Common myeloid progenitor, CD34-positive (primary cell): Measurements from ENCODE around the gene LUC7L.
"Not testable (repeated sequence)": the region's sequence is repeated elsewhere in the genome, so short reads cannot be mapped to it uniquely, and the experiment has no call there.

Experiments used
- CTCF ChIA-PET: fragments of 350-600 bp; sonication (Branson Sonifier 250); formaldehyde crosslinking; loops from one replicate; lab custom pipeline; 2021; ENCODE audit warnings: antibody characterized with exemption; lab: Charles Lee
- POLR2A ChIA-PET: fragments of 350-600 bp; sonication (Branson Sonifier 250); formaldehyde crosslinking; loops from one replicate; lab custom pipeline; 2021; ENCODE audit warnings: antibody characterized with exemption; lab: Charles Lee
- DNase-seq, 3 donors: peaks; one replicate each; pipeline versions ENCODE4 v3.0.0 to v3.0.0-alpha.2; 2013
- H3K27ac ChIP-seq, 2 experiments: 1 replicate in 1 of 2; 2 replicates in 1 of 2; pipeline ENCODE4 v1.7.0; 2013; ENCODE audit warnings: inconsistent platforms in 2 of 2, low read length in 2 of 2, mild to moderate bottlenecking in 2 of 2, low read depth in 1 of 2, moderate library complexity in 1 of 2; ENCODE audit not compliant: severe bottlenecking in 2 of 2, insufficient read depth in 1 of 2, poor library complexity in 1 of 2
- H3K27me3 ChIP-seq, 5 experiments: replicated peaks in 2 of 5; 1 replicate in 3 of 5; 2 replicates in 2 of 5; pipeline versions ENCODE4 v1.6.1 to v1.7.0; 2013; ENCODE audit warnings: low read length in 4 of 5, mild to moderate bottlenecking in 2 of 5, moderate library complexity in 2 of 5, inconsistent platforms in 1 of 5; ENCODE audit not compliant: insufficient read depth in 5 of 5, control insufficient read depth in 4 of 5
- H3K36me3 ChIP-seq, 4 experiments: 1 replicate in 2 of 4; 2 replicates in 2 of 4; pipeline versions ENCODE4 v1.6.1 to v1.7.0; 2013; ENCODE audit warnings: low read length in 3 of 4, control low read depth in 1 of 4, mild to moderate bottlenecking in 1 of 4; ENCODE audit not compliant: control insufficient read depth in 4 of 4, insufficient read depth in 4 of 4
- H3K4me1 ChIP-seq, 4 experiments: 1 replicate in 3 of 4; 2 replicates in 1 of 4; pipeline versions ENCODE4 v1.6.1 to v1.7.1; 2013; ENCODE audit warnings: low read length in 3 of 4, mild to moderate bottlenecking in 3 of 4, control low read depth in 1 of 4, inconsistent platforms in 1 of 4, moderate library complexity in 1 of 4; ENCODE audit not compliant: control insufficient read depth in 4 of 4, insufficient read depth in 4 of 4; ENCODE audit errors: control extremely low read depth in 1 of 4
- H3K4me3 ChIP-seq, 7 experiments: 1 replicate in 4 of 7; 2 replicates in 3 of 7; pipeline versions ENCODE4 v1.5.1 to v1.7.0; 2013; ENCODE audit warnings: mild to moderate bottlenecking in 7 of 7, low read length in 6 of 7, moderate library complexity in 6 of 7, inconsistent platforms in 2 of 7, low read depth in 2 of 7, control low read depth in 1 of 7; ENCODE audit not compliant: insufficient read depth in 4 of 7, control insufficient read depth in 1 of 7; ENCODE audit errors: extremely low read depth in 1 of 7
- H3K9me3 ChIP-seq, 5 experiments: 1 replicate in 4 of 5; 2 replicates in 1 of 5; pipeline versions ENCODE4 v1.6.1 to v1.7.1; 2013; ENCODE audit warnings: low read length in 4 of 5, mild to moderate bottlenecking in 2 of 5, inconsistent platforms in 1 of 5, low read depth in 1 of 5, moderate library complexity in 1 of 5; ENCODE audit not compliant: control insufficient read depth in 4 of 5, insufficient read depth in 2 of 5; ENCODE audit errors: control extremely low read depth in 1 of 5
- WGBS: methylation state at CpG from one replicate; pipeline ENCODE4 v1.1.5; 2013; ENCODE audit not compliant: insufficient coverage; 5-methylcytosine and 5-hydroxymethylcytosine counted together

Gene LUC7L

DNA sequence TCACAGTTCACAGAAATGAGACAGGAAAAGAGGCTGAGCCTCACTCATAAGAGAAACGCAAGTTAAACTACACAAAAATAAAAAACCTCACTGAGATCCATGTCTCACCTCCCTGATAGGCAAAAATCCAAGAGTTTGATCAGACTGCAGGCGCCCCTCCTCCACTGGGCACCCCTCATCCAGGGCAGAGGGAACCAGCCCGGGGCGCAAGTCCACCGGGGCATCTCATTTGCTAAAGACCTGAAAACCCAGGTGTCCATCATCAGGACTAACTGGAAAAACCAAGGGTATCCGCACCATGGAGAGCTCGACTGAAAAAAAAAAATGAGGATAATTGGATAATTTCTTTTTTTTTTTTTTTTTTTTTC is 74.2 kb downstream of the LUC7L start:
- Histone ChIP-seq H3K4me3 (peak overlapping the region in 4 of 7 experiments; percentile 41 to 72 (median 65)), H3K9me3 (no peaks in the 10 kb centered on the region), H3K27ac (no peak overlapping the region), H3K4me1 (peaks cover 0 to 11% (median 9%) of the 10 kb centered on the region in 4 experiments), H3K27me3 (peaks cover 4 to 57% (median 19%) of the 10 kb centered on the region in 5 experiments), H3K36me3 (no peaks in the 10 kb centered on the region)
- DNase-seq, result no peak
- POLR2A ChIA-PET, result no interaction called here
- 33% methylated on average over 2 of the region's 7 CpGs for WGBS
- CTCF ChIA-PET, result interaction anchor here (1.0 kb wide), 1 partner anchor 14 kb away, joined by 3 read pairs; no protein-coding TSS in a partner anchor

GRCh38 chr16:154217-155030 is 74.8 kb downstream of the LUC7L start:
- peaks cover 0 to 11% (median 9%) of the 10 kb centered on the region in 4 experiments for H3K4me1 ChIP-seq
- POLR2A ChIA-PET, result no interaction called here
- H3K27me3 ChIP-seq, result peaks cover 4 to 55% (median 22%) of the 10 kb centered on the region in 5 experiments
- no peaks in the 10 kb centered on the region for H3K36me3 ChIP-seq
- WGBS, result under 1% methylated on average over 40 of the region's 59 CpGs
- peak overlapping the region in 1 of 2 experiments; percentile 14 for H3K27ac ChIP-seq
- H3K9me3 ChIP-seq, result no peaks in the 10 kb centered on the region
- peak in 2 of 3 donors; percentile 50 to 61 for DNase-seq
- CTCF ChIA-PET, result no interaction called here
- H3K4me3 ChIP-seq, result peak overlapping the region; percentile 6 to 72 (median 55)

DNA sequence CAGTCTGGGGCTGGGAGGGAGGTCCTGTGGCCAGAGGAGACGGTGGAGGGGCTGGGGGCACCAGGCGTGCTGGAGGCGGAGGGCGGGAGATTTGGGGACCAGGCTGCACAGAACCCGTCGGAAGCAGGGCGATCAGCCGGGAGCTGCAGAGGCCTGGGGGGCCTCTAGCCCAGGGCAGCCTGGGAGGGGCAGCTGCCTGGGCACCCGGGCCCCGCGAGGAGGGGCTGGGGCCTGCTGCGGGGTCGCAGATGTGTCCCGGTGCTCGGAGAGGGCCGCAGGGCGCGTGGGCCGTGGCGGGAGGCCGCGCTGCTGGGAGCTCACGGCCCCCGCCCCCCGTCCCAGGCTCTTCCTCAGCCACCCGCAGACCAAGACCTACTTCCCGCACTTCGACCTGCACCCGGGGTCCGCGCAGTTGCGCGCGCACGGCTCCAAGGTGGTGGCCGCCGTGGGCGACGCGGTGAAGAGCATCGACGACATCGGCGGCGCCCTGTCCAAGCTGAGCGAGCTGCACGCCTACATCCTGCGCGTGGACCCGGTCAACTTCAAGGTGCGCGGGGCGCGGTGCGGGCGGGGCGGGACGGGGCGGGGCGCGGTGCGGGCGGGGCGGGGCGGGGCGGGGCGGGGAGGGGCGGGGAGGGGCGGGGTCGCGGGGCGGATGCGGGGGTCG is 75.6 kb downstream of the LUC7L start:
- H3K36me3 ChIP-seq, result not testable (repeated sequence)

DNA sequence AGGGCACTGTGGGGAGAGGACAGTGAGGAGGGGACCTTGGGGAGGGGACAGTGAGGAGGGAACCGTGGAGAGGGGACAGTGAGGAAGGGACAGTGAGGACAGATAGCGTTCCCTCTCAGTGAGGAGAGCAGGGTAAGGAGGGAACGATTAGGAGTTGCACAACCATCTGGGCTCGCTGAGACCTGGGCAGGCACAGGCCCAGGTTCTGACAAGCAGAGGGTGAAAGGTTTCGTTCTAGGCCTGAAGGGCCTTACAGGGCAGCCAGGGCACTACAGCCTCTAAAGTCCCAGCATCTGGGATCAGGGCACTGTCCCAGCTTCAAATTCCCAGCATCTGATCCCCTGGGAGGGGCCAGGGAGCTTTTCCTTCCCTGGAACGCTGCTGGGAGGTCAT is 76.1 kb downstream of the LUC7L start:
- H3K4me1 ChIP-seq, result peaks cover 0 to 11% (median 9%) of the 10 kb centered on the region in 4 experiments
- 67% methylated on average over 1 of the region's 6 CpGs for WGBS
- H3K4me3 ChIP-seq, H3K27ac ChIP-seq, H3K9me3 ChIP-seq, H3K36me3 ChIP-seq, DNase-seq, CTCF ChIA-PET, POLR2A ChIA-PET: not testable (repeated sequence)
- peaks cover 2 to 54% (median 27%) of the 10 kb centered on the region in 5 experiments for H3K27me3 ChIP-seq

More for the DNA sequence above, 75.6 kb downstream of the LUC7L start:
- no CpG with 5 or more reads among the region's 74 CpGs for WGBS
- H3K27ac ChIP-seq, DNase-seq, H3K4me3 ChIP-seq, POLR2A ChIA-PET, H3K9me3 ChIP-seq, CTCF ChIA-PET: not testable (repeated sequence)
- Histone ChIP-seq H3K4me1 (peaks cover 0 to 11% (median 9%) of the 10 kb centered on the region in 4 experiments), H3K27me3 (peaks cover 4 to 57% (median 25%) of the 10 kb centered on the region in 5 experiments)

DNA sequence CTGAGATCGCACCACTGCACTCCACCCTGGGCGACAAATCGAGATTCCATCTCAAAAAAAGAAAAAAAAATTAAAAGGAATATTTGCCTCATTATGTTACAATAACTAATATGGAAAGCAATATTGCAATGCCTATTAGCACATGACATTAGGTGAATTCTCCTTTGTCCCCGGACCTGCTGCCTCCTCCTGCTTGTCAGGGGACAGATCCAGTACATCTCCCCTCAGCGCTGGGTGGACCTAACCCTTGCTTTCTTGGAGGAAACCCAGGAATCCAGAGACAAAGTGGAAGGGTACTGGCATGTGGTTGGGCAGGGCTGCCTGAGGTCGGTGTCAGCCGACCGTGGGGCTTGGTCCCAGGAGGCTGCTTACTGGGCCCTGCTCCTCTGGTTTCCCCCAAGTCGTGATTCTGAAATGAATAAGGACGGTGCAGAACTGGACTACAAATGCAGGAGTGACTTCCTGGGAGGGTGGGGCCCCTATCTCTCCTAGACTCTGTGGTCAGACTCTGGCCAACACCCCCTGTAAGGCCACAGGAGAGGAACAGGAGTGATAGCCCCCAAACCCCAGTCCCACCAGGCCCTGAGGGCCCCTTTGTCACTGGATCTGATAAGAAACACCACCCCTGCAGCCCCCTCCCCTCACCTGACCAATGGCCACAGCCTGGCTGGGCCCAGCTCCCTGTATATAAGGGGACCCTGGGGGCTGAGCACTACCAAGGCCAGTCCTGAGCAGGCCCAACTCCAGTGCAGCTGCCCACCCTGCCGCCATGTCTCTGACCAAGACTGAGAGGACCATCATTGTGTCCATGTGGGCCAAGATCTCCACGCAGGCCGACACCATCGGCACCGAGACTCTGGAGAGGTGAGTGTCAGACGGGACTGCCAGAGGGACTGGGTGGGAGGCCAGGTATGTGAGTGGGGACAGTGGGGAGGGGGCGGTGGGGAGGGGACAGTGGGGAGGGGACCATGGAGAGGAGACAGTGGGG is 76.8 kb downstream of the LUC7L start, which contains the start of gene HBZ:
Gene HBZ, plus strand, starts transcription at position 504 of the 988 bp plus-strand sequence. Its CDS starts 266 bp downstream, at position 770.
- Histone ChIP-seq H3K4me3 (no peak within 1 kb of the TSS), H3K9me3 (no peaks in the 10 kb centered on the region), H3K4me1 (peaks cover 0 to 11% (median 9%) of the 10 kb centered on the region in 4 experiments), H3K36me3 (no peaks in the 10 kb centered on the region), H3K27me3 (peaks cover 2 to 47% (median 27%) of the 10 kb centered on the region in 5 experiments), H3K27ac (no peak within 1 kb of the TSS)
- WGBS, result 94% methylated on average over 8 of the region's 17 CpGs
- CTCF ChIA-PET, result interaction anchor here (0.6 to 1.4 kb wide), 2 partner anchors 29 to 52 kb away, joined by 3 to 4 read pairs; no protein-coding TSS in a partner anchor
- POLR2A ChIA-PET, result no interaction called here
- DNase-seq, result no peak

GRCh38 chr16:149024-149660 is 80.1 kb downstream of the LUC7L start:
- H3K4me3 ChIP-seq, result no peak overlapping the region
- peaks cover 0 to under 1% (median under 1%) of the 10 kb centered on the region in 4 experiments for H3K4me1 ChIP-seq
- H3K9me3 ChIP-seq, result no peaks in the 10 kb centered on the region
- no peaks in the 10 kb centered on the region for H3K36me3 ChIP-seq
- DNase-seq, result no peak
- H3K27ac ChIP-seq, result no peak overlapping the region
- ChIA-PET POLR2A (no interaction called here), CTCF (no interaction called here)
- H3K27me3 ChIP-seq, result peaks cover 0 to 20% (median 8%) of the 10 kb centered on the region in 5 experiments
- 65% methylated on average over 7 of the region's 9 CpGs for WGBS
